Sigmoid colon (tissue), 4 donors: ENCODE results near the gene SPOP.

Experiments
- EP300 ChIP-seq, 4 donors: sonication (generic); formaldehyde crosslinking; IDR thresholded peaks; one replicate each; pipeline ENCODE4 v1.6.1; 2017; ENCODE audit warnings: antibody characterized with exemption in 4 of 4
- POLR2A ChIP-seq, 2 donors: fragments of 450-650 bp; IDR thresholded peaks; one replicate each; pipeline ENCODE4 v1.6.1; 2016; ENCODE audit warnings: antibody characterized with exemption in 2 of 2, mild to moderate bottlenecking in 2 of 2, moderate library complexity in 2 of 2
- POLR2AphosphoS5 ChIP-seq, 4 donors: sonication (generic); formaldehyde crosslinking; IDR thresholded peaks; one replicate each; pipeline ENCODE4 v1.6.1; 2017; ENCODE audit warnings: antibody characterized with exemption in 4 of 4
- TF ChIP-seq, protein P1 (sequence below), 4 experiments: fragments of 450-650 bp in 3 of 4; fragments of 200-600 bp in 1 of 4; IDR thresholded peaks; one replicate each; pipeline ENCODE4 v1.5.1; 2016 to 2019; ENCODE audit warnings: antibody characterized with exemption in 4 of 4, mild to moderate bottlenecking in 3 of 4, moderate library complexity in 2 of 4

DNA sequence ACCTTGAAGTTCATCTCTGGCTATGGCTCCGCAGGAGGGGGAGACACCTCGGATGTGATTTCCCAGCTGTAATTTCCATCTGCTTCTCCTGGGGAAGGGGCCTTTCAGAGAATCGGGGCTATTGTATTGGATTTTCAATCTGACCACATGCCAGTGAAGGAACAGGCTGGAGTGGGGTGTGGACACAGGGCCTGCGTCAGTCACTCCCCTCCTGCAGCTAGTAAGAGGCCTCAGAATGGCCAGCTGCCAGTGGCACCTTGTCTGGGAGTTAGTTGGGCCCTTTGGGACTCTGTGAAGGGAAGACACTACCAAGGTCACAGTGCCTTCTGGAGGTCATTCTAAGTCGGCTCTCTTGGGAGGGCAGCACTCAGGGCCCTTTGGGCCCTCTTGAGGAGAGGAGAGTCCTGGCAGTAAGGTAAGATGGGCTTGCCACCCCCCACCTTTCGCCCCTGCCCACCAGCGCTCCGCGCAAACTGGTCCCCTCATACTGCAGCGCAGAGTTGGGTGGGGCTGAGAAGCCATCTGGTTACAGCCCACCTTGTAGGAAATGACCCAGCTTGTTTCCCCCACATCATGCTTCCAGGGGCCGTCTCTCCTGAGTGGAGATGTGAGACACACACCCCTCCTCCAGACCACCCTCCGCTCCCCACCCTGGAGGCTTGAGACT is 96.8 kb downstream of the SPOP start:
- TF ChIP-seq POLR2A (IDR thresholded peaks at IDR 0.05) (no peak), EP300 (IDR thresholded peaks at IDR 0.05) (no peak), POLR2AphosphoS5 (IDR thresholded peaks at IDR 0.05) (no peak)
- TF ChIP-seq, protein P1, sequence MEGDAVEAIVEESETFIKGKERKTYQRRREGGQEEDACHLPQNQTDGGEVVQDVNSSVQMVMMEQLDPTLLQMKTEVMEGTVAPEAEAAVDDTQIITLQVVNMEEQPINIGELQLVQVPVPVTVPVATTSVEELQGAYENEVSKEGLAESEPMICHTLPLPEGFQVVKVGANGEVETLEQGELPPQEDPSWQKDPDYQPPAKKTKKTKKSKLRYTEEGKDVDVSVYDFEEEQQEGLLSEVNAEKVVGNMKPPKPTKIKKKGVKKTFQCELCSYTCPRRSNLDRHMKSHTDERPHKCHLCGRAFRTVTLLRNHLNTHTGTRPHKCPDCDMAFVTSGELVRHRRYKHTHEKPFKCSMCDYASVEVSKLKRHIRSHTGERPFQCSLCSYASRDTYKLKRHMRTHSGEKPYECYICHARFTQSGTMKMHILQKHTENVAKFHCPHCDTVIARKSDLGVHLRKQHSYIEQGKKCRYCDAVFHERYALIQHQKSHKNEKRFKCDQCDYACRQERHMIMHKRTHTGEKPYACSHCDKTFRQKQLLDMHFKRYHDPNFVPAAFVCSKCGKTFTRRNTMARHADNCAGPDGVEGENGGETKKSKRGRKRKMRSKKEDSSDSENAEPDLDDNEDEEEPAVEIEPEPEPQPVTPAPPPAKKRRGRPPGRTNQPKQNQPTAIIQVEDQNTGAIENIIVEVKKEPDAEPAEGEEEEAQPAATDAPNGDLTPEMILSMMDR (IDR thresholded peaks at IDR 0.05), result no peak
